PC-3 (cell line): Measurements from ENCODE around the gene FGD3. TPM values are rescaled to one million over a fixed set of nuclear protein-coding genes. Genes with fewer than 3 reads are reported as not detected.

Experiments
- ATAC-seq: fragments of 200-7000 bp; cut with Tn5 transposase; 2 replicates; pipeline ENCODE4 v1.9.1; 2020; ENCODE audit warnings: mild to moderate bottlenecking, moderate library complexity
- BruUV-seq: library from RNA; stranded (reverse); fragments of 400-500 nt; replicated peaks from 2 replicates; lab custom pipeline; 2021; lab: Mats Ljungman, UMichigan
- CTCF ChIA-PET: fragments of 300-600 bp; sonication (Branson Sonifier 250); formaldehyde crosslinking; loops from one replicate; lab custom pipeline; 2022; ENCODE audit warnings: antibody characterized with exemption; lab: Charles Lee
- POLR2A ChIA-PET: fragments of 300-600 bp; sonication (Branson Sonifier 250); formaldehyde crosslinking; loops from one replicate; lab custom pipeline; 2022; ENCODE audit warnings: antibody characterized with exemption; ENCODE audit not compliant: unreplicated experiment; lab: Charles Lee
- DNase-seq: peaks from one replicate; pipeline ENCODE4 v3.0.0-alpha.2; 2015
- H2AFZ ChIP-seq: fragments of 300-600 bp; sonication (generic); 2 replicates; pipeline ENCODE4 v1.6.0; 2016; ENCODE audit warnings: antibody characterized with exemption, low read length
- H3F3A ChIP-seq: fragments of 300-600 bp; sonication (generic); one replicate; pipeline ENCODE4 v1.6.0; 2017; ENCODE audit warnings: antibody characterized with exemption, low read length, control low read depth, mild to moderate bottlenecking; ENCODE audit not compliant: unreplicated experiment
- H3K27ac ChIP-seq: fragments of 300-600 bp; sonication (generic); 2 replicates; pipeline ENCODE4 v1.5.1; 2016; ENCODE audit warnings: mild to moderate bottlenecking, low read length
- H3K27me3 ChIP-seq: fragments of 300-600 bp; sonication (generic); 2 replicates; pipeline ENCODE4 v1.6.1; 2016; ENCODE audit warnings: low read length, mixed read lengths
- H3K36me3 ChIP-seq: fragments of 300-600 bp; sonication (generic); 2 replicates; pipeline ENCODE4 v1.6.1; 2016; ENCODE audit warnings: low read depth, mixed run types, low read length, mixed read lengths
- H3K4me1 ChIP-seq: fragments of 300-600 bp; sonication (generic); 2 replicates; pipeline ENCODE4 v1.5.1; 2016; ENCODE audit warnings: low read length; ENCODE audit not compliant: insufficient read depth
- H3K4me2 ChIP-seq: fragments of 300-600 bp; sonication (generic); 2 replicates; pipeline ENCODE4 v1.6.0; 2016; ENCODE audit warnings: low read length
- H3K4me3 ChIP-seq: fragments of 300-600 bp; sonication (generic); 2 replicates; pipeline ENCODE4 v1.5.1; 2016; ENCODE audit warnings: mild to moderate bottlenecking, low read length, mixed read lengths
- H3K79me2 ChIP-seq: fragments of 300-600 bp; sonication (generic); 2 replicates; pipeline ENCODE4 v1.6.1; 2017; ENCODE audit warnings: low read length, mixed read lengths
- H3K9ac ChIP-seq: fragments of 300-600 bp; sonication (generic); 2 replicates; pipeline ENCODE4 v1.6.0; 2016; ENCODE audit warnings: mild to moderate bottlenecking, low read length
- H3K9me2 ChIP-seq: fragments of 300-600 bp; sonication (generic); replicated peaks from 2 replicates; pipeline ENCODE4 v1.6.1; 2016; ENCODE audit warnings: mixed run types, low read length, mixed read lengths
- H3K9me3 ChIP-seq: fragments of 300-600 bp; sonication (generic); 2 replicates; pipeline ENCODE4 v1.6.1; 2016; ENCODE audit warnings: low read length, mixed read lengths
- H4K20me1 ChIP-seq: fragments of 300-600 bp; sonication (generic); 2 replicates; pipeline ENCODE4 v1.6.1; 2016; ENCODE audit warnings: low read length, mixed read lengths
- EZH2 ChIP-seq: fragments of 300-600 bp; sonication (generic); IDR thresholded peaks from one replicate; pipeline ENCODE4 v1.6.1; 2017; ENCODE audit warnings: antibody characterized with exemption, mild to moderate bottlenecking, low read length; ENCODE audit not compliant: unreplicated experiment
- EZH2phosphoT487 ChIP-seq: fragments of 300-600 bp; sonication (generic); IDR thresholded peaks from 2 replicates; pipeline ENCODE4 v1.6.1; 2018; ENCODE audit warnings: mild to moderate bottlenecking, antibody characterized with exemption, low read length, borderline replicate concordance
- intact Hi-C: fragments of 100-400 bp; cut with micrococcal nuclease; formaldehyde crosslinking; loops from 2 replicates; pipeline ENCODE4 v1.9.0; 2023
- total RNA-seq: library from RNA; depleted of rRNA; stranded (reverse); fragments of >200 nt; gene quantifications from 2 replicates; pipeline ENCODE4 v1.2.3, GENCODE V29; 2014
- TF ChIP-seq, protein P1 (sequence below): fragments of 300-600 bp; sonication (generic); conservative IDR thresholded peaks from 2 replicates; pipeline ENCODE4 v1.5.1; 2017; ENCODE audit warnings: antibody characterized with exemption, low read depth, mild to moderate bottlenecking, low read length

Gene FGD3
- total RNA-seq, 1 experiment from 2014 or later = 5.4 TPM

DNA sequence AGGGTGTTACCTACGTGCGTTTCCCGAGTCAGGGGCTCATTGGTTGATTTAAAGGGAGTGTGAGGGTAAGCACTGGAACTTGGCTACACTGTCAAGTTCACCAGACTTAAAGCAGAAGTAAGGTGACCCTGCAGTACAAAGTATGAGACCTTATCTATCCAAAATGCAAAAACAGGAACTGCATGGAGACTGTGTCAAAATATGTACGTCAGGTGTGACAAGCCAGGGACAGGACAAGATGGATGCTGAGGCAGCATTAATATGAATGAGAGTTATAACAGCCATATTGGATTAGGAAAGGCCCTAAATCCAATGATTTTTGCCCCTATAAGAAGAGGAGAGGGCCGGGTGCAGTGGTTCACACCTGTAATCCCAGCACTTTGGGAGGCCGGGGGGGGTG is 95.8 kb downstream of the FGD3 start:
- no peaks in the 10 kb centered on the region for H3K27me3 ChIP-seq
- no peak overlapping the region for H3K4me3 ChIP-seq
- TF ChIP-seq EZH2phosphoT487 (no peak), EZH2 (no peak)
- TF ChIP-seq, protein P1, sequence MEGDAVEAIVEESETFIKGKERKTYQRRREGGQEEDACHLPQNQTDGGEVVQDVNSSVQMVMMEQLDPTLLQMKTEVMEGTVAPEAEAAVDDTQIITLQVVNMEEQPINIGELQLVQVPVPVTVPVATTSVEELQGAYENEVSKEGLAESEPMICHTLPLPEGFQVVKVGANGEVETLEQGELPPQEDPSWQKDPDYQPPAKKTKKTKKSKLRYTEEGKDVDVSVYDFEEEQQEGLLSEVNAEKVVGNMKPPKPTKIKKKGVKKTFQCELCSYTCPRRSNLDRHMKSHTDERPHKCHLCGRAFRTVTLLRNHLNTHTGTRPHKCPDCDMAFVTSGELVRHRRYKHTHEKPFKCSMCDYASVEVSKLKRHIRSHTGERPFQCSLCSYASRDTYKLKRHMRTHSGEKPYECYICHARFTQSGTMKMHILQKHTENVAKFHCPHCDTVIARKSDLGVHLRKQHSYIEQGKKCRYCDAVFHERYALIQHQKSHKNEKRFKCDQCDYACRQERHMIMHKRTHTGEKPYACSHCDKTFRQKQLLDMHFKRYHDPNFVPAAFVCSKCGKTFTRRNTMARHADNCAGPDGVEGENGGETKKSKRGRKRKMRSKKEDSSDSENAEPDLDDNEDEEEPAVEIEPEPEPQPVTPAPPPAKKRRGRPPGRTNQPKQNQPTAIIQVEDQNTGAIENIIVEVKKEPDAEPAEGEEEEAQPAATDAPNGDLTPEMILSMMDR = no peak
- H4K20me1 ChIP-seq = no peaks in the 10 kb centered on the region
- no peaks in the 10 kb centered on the region for H3K9me3 ChIP-seq
- BruUV-seq = no TSS peak
- no peaks in the 10 kb centered on the region for H3K36me3 ChIP-seq
- ChIA-PET CTCF (no interaction called here), POLR2A (no interaction called here)
- no peaks in the 10 kb centered on the region for H3K79me2 ChIP-seq
- intact Hi-C loops = no loop called here
- no peaks in the 10 kb centered on the region for H3K4me1 ChIP-seq
- H3K27ac ChIP-seq = no peak overlapping the region
- DNase-seq (no peak), ATAC-seq (no peak)
- no peaks in the 10 kb centered on the region for H3F3A ChIP-seq
- H2AFZ ChIP-seq = no peak overlapping the region
- H3K9ac ChIP-seq = no peak overlapping the region
- H3K4me2 ChIP-seq = no peak overlapping the region
- no peaks in the 10 kb centered on the region for H3K9me2 ChIP-seq

DNA sequence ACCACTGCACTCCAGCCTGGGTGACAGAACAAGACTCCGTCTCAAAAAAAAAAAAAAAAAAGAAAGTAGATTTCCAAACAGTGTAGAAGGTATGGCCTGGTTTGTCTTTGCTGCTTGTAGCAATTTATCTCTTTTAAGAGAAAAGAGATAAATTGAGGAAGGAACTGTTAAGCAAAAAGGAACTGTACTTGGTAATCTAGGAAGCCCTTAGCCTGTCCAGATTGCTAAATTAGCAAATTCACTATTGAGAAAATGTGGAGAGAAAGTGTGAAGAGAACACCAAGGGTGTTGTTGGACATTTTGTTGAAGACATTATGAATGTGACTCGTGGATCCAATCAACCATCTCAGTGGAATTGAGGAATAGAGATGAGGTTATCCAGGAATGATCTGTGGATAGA is 98.2 kb downstream of the FGD3 start:
- no peaks in the 10 kb centered on the region for H4K20me1 ChIP-seq
- intact Hi-C loops = no loop called here
- H3K4me2 ChIP-seq = no peak overlapping the region
- no peaks in the 10 kb centered on the region for H3K4me1 ChIP-seq
- no peaks in the 10 kb centered on the region for H3K27me3 ChIP-seq
- BruUV-seq = no TSS peak
- H3K9me3 ChIP-seq = no peaks in the 10 kb centered on the region
- CTCF ChIA-PET = no interaction called here
- no peak for ATAC-seq
- DNase-seq = no peak
- POLR2A ChIA-PET = no interaction called here
- H3K4me3 ChIP-seq = no peak overlapping the region
- no peak overlapping the region for H3K9ac ChIP-seq
- no peak overlapping the region for H2AFZ ChIP-seq
- no peaks in the 10 kb centered on the region for H3K9me2 ChIP-seq
- TF ChIP-seq EZH2 (no peak), EZH2phosphoT487 (no peak)
- TF ChIP-seq, protein P1 = no peak
- H3K79me2 ChIP-seq = no peaks in the 10 kb centered on the region
- no peaks in the 10 kb centered on the region for H3K36me3 ChIP-seq
- no peaks in the 10 kb centered on the region for H3F3A ChIP-seq
- no peak overlapping the region for H3K27ac ChIP-seq

DNA sequence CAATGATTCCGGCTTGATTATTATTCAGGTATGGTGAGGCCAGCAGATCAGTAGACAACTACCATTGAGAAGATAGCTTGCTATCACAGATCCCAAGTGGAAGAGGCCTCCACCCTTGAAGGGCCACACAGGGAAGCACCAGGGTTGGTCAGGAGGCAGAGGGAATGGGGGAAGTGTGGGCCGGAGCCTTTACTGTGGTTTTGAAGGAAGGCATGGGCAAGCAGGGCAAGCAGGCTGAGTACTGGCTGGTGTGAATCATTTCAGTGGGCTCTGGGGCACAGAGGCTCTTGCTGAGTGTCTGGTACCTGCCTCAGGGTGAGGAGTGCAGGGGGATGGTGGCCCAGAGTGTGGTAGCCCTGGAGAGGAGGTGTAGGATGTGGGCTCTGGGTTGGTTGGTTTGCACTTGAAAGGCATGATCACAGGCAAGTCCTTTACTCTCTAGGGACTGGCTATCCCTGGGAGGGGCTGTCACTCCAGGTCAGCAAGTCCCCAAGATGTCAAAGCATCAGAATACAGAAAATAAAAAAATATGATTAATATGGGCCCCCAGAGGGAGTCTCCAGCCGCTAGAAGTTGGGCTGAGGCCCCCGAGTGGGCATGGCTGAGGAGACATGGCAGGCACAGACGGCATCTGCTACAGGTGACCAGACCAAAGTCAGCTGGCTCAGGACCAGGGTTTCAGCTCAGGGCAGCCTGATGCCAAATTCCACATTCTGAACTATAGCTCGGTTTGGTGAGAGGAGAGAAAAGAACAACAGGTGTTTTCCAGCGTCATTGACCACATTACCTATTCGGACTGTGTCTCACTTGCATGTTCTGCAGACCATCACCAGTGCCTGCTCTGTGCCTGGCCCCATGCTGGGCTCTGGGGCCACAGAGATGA is 101.5 kb downstream of the FGD3 start:
- ATAC-seq (no peak), DNase-seq (no peak)
- no TSS peak for BruUV-seq
- Histone ChIP-seq H3F3A (no peaks in the 10 kb centered on the region), H2AFZ (no peak overlapping the region), H3K4me1 (no peaks in the 10 kb centered on the region), H3K79me2 (no peaks in the 10 kb centered on the region), H3K27me3 (no peaks in the 10 kb centered on the region), H3K4me2 (no peak overlapping the region), H3K9me3 (no peaks in the 10 kb centered on the region), H3K27ac (no peak overlapping the region), H3K9me2 (no peaks in the 10 kb centered on the region), H3K4me3 (no peak overlapping the region), H4K20me1 (no peaks in the 10 kb centered on the region), H3K9ac (no peak overlapping the region), H3K36me3 (no peaks in the 10 kb centered on the region)
- ChIA-PET CTCF (no interaction called here), POLR2A (no interaction called here)
- intact Hi-C loops = no loop called here
- TF ChIP-seq EZH2 (no peak), EZH2phosphoT487 (no peak)
- TF ChIP-seq, protein P1 = no peak
